Erythroblast (primary cell): ENCODE results near the gene SIGLEC8.
"Not testable (repeated sequence)": the region's sequence is repeated elsewhere in the genome, so short reads cannot be mapped to it uniquely, and the experiment has no call there.

Experiments
- DNase-seq, 2 experiments: peaks; one replicate each; lab custom pipeline; 2025; lab: John Stamatoyannopoulos, UW
- GATA1 ChIP-seq: IDR thresholded peaks from 2 replicates; pipeline ENCODE4 v1.6.1; 2011; ENCODE audit warnings: low read depth, mild to moderate bottlenecking, control low read depth, low read length, moderate library complexity
- POLR2A ChIP-seq: IDR thresholded peaks from 2 replicates; pipeline ENCODE4 v1.6.1; 2011; ENCODE audit warnings: mild to moderate bottlenecking, low read length

The SIGLEC8 gene

GRCh38 chr19:51466723-51467122, 8.5 kb upstream of the SIGLEC8 start:
- TF ChIP-seq POLR2A (no peak), GATA1 (no peak)
- no peak for DNase-seq

GRCh38 chr19:51463976-51464581, 5.8 kb upstream of the SIGLEC8 start:
- not testable (repeated sequence) for DNase-seq

- DNase-seq, result no peak
- TF ChIP-seq GATA1 (no peak), POLR2A (no peak)
Observed at GRCh38 chr19:51462681-51463080, 4.4 kb upstream of the SIGLEC8 start.

GRCh38 chr19:51462276-51462675, 4.0 kb upstream of the SIGLEC8 start:
- no peak for DNase-seq
- TF ChIP-seq GATA1 (no peak), POLR2A (no peak)

GRCh38 chr19:51461723-51462161, 3.5 kb upstream of the SIGLEC8 start:
- DNase-seq, result no peak
- TF ChIP-seq POLR2A (no peak), GATA1 (no peak)

- DNase-seq, result peak in 1 of 2 experiments; percentile 50
- TF ChIP-seq GATA1, result no peak
- TF ChIP-seq POLR2A, result no peak
Observed at GRCh38 chr19:51460164-51460992, 2.1 kb upstream of the SIGLEC8 start.

- DNase-seq, result no peak
- TF ChIP-seq GATA1, result no peak
- TF ChIP-seq POLR2A, result no peak
Observed at GRCh38 chr19:51458899-51459505, 748 bp upstream of the SIGLEC8 start.

GRCh38 chr19:51457351-51458013, 772 bp downstream of the SIGLEC8 start:
- no peak for DNase-seq
- TF ChIP-seq GATA1 (no peak), POLR2A (no peak)

- DNase-seq, result no peak
- no peak for TF ChIP-seq GATA1
- TF ChIP-seq POLR2A, result no peak
Observed at GRCh38 chr19:51456541-51457290, 1.5 kb downstream of the SIGLEC8 start.

GRCh38 chr19:51450730-51451307, 7.4 kb downstream of the SIGLEC8 start:
- TF ChIP-seq GATA1, result no peak
- TF ChIP-seq POLR2A, result no peak
- no peak for DNase-seq

GRCh38 chr19:51448411-51449016, 9.7 kb downstream of the SIGLEC8 start:
- TF ChIP-seq GATA1, result no peak
- DNase-seq, result peak in 1 of 2 experiments; percentile 50

- TF ChIP-seq POLR2A (no peak), GATA1 (no peak)
- no peak for DNase-seq
Observed at GRCh38 chr19:51448011-51448410, 10.2 kb downstream of the SIGLEC8 start.

- not testable (repeated sequence) for DNase-seq
Observed at GRCh38 chr19:51447510-51447909, 10.7 kb downstream of the SIGLEC8 start.
